Stimulated activated CD8-positive, alpha-beta memory T cell treated with anti-CD3 and anti-CD28 coated beads, Interleukin-7, amount 100 ng/mL, for 4 hours (primary cell): ENCODE data around the gene NTM.

Experiments
- DNase-seq, 2 donors: peaks; one replicate each; pipeline ENCODE4 v3.0.0-alpha.2; 2020; ENCODE audit warnings: low read depth in 2 of 2

NTM gene

DNA sequence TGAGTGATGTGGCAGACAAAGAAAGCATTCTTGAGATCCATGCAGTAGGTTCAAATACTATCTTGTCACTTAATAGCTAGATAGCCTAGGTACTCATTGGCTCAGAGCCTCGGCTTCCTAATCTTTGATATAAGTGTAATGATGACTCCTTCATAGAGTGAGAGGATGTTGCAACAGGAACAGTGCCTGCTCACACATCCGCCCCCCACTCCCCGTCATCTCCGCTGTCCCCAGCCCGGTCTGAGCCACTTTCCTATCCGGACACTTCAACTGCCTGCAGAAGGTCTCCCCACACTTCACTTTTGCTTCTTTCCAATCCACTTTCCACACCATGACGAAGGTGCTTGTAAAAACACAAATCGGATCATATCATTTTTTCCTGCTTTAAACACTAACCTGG lies 128.8 kb downstream of the NTM start:
- no peak for DNase-seq

DNA sequence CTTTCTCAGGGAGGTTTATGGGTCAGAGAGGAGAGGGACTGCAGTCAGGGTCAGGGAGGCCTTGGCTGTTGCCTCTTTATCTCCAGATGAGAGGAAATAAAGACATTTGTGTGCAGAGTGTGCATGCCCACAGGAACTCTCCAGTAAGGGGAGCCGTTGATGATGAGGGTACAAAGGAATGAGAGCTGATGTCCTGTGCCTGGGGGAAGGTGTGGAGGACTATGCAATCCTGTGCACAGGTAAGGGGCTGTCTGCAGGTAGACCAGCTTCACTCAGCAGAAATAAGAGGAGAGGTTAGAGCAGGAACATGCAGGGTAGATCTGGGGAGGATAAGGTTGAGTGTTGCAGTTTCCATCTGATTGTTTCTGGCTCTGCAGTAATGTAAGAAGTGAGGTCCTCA lies 132.6 kb downstream of the NTM start:
- no peak for DNase-seq

DNA sequence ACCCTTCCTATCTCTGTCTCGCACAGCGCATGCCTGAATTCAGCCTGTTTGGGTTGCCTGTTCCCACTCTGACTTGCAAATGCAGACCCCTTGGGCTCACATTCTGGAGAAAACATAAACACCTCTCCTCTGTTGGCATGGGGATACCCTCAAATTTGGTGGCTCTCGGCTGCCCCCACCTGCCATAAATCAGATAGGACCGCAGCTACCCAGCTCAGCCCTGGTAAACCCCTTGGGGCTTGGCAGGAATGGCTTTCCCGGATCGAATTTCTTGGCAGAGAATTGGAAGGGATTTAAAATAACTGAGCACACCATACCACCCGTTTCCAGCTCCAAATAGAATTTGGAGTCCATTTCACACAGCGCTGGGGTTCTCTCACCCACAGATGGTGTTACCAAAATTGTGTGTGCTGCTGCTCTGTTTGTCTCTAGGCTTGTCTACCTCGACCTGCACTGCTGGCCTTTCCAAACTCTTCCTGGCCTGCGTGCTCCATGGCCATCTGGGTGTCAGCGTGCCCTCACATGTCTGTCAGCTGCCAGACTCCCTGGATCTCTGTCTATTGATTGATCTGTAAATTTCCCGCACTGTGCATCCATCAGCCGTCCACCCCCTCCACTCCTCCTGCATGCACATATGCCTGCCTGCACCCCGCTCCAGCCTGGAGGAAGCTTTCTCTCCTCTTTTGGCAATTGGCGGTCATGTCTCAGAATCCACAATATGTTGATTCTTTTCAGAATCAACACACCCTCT lies 134.0 kb downstream of the NTM start:
- DNase-seq = no peak

DNA sequence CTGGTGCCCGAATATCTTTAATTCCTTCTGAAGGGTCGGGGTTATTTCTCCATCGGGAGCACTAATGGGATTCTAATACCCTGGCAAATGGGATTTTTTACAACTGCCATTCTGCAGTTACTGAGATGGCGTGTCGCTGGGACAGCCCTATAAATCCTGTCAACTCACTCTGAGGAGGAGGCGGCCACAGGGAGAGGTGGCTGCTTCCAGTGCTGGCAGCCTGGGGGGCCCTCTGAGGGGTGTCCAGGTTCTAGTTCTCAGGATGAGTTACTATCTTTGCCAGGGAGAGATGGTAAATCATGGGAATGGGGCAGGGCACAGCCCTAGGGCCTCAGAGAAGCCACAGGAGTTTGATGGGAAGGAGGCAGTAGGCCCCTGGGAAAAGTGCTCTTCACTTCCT lies 135.9 kb downstream of the NTM start:
- no peak for DNase-seq

DNA sequence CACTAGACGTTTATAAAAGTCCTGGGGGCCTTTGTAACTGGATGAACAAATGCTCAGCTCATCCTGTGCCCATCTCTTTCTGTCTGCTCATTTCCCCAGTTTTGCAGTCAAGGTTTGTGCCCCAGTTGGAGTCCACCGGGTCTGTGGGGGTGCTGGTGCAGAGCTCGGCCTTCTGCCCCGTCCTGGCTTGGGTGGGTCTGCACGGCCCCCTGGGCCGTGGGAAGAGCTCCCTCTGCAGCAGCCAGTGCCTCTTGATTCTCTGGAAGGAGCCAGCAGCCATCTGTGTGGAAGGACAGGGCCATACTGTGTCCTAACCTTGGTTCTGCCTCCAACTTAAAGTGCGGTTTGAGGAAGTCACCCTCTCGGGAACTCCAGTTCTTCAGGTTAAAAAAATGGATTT lies 140.2 kb downstream of the NTM start:
- DNase-seq = no peak

DNA sequence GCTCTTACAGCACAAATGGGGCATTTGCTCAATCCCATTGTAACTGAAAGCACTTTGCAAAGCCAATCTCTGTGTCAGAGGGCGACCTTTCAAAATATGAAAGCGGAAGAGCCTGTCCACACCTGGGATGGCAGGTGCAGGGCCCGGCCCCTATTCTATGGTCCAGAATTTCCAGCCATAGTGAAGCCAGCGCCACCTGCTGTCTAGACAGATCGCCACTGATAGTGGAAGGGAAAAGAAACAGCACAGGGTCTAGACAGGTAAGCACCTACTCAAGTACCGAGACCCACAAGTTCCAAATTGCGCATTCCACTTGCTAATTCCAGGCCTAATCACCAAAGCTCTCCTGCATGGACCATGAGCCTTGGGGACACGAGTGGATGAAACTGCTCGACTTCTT lies 141.4 kb downstream of the NTM start:
- DNase-seq = no peak

DNA sequence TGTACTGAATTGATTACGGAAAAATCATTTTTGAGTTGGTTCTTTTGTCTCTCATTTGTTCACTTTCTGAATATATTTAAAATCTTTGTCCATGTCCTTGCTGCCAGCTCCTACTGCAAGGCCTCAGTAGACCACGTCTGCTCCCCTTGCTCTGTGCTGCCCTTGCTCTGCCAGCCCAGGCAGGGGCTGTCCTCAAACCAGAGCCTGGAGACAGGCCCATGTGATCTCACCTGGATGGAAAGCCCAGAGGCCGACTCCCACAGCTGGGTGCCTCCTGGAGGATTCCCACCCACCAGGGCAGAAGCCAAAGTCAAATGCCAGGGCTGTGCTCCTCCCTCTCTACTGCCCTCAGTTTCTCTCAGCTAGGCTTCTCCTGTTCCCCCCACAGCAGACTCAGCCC lies 141.8 kb downstream of the NTM start:
- no peak for DNase-seq

DNA sequence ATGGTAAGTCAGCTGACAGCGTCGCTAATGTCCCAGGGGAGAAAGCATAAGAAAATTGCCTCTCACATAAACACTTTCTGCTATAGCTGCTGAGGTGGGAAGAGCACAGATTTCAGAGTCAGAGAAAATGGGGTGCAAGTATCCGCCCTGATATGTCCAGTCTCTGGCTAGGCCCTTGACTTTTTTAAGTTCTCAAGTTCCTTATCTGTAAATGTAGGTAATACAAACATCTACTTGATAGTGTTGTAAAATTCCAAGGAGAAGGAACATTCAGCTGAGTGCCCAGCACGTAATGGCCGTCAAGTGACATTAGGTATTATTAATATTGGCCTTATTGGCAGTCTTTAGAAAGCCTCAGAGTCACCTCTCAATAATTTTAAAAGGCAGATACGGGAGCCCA lies 143.6 kb downstream of the NTM start:
- DNase-seq = no peak

DNA sequence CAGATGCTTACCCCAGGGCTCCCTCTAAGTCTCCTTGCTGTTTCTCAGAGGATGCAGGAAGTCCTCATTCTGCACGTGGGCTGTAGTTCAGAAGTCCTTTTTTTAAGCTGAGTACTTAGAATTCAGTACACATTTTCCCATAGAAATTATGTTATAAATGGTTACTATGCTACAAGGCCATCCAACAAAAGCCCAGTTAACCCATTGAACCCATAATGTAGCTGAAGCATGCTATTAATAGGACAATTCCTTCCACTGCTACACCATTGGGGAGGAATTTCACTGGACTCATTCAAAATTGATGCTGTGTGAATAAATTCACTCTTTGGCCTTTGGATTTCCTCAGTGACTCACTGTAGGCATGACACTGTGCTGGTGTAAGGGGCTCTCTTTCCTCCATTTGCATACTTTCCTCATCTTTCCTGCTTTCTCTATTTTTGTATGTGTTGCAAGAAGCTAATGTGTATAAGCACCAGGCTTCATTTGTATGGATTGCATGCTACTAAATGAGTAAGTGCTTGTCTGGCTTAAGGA lies 148.0 kb downstream of the NTM start:
- no peak for DNase-seq

DNA sequence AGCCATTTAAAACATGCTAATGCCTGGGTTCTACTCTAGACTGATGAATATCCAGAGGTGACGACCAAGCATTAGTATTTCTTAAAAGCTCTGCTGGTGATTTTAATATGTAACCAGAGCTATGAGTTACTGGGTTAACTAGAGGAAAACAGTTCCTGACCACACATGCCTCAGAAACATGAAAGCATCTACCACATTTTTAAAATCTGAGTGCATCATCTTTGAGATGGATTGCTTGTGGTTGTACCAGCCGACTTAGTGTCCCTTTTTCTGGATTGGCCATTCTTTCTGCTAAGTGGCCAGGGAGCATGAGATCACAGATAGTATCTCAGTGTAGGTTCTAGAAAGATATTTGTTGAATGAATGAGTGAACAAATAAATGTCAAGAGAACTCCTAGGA lies 152.4 kb downstream of the NTM start:
- no peak for DNase-seq

DNA sequence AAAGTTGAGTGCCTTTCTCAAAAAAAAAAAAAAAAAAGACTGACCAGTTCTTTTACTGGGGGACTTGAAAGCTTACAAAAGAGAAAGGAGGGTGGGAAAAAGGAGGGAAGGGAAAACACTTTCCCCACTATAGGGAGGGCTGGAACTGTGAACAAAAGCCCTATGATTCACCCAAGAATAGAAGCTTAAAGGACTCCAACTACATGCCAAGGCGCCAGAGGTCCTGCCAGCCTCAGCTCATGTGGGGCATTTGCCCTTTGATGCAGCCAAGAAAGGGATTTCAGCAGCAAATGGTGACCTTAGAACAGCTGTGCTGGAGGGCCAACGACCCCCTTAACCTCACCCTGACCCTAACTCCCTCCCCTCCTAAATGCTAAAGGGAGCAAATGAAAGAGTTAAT lies 160.0 kb downstream of the NTM start:
- DNase-seq = no peak

DNA sequence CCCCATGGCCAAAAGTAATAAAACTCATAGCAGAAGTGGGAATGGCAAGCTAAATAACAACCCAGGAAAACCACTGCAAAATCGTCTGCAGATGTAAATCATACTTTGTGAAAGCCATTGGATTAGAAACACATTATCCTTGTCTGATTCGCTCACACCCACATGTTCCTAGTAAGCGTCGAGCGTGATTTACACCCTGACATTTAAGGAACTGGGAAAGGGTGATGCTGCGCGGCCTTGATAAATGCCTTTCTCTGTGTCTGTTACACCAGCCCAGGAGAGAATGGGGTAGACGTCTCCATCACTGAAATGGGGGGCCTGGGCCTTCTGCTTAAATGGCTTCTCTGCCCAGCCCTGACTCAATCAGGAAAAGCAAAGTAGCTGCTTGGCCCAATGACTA lies 162.7 kb downstream of the NTM start:
- no peak for DNase-seq

DNA sequence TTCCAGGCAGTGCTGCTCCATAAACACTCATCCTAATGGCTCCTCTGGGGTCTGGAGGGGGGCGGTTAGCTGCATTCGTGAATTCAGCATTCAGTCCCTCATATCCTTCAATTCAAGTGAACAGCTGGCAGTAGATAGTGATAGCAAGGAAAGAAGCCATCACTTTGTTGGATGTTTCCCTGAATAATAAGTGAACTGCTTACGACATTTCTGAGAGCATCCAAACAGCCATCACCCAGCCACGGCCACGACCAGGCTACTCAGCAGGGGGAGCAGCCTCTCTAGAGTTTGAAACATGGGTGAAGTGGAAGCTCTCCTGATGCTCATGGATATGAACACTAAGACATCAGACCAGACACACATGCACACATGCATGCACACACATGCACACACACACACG lies 163.6 kb downstream of the NTM start:
- no peak for DNase-seq

DNA sequence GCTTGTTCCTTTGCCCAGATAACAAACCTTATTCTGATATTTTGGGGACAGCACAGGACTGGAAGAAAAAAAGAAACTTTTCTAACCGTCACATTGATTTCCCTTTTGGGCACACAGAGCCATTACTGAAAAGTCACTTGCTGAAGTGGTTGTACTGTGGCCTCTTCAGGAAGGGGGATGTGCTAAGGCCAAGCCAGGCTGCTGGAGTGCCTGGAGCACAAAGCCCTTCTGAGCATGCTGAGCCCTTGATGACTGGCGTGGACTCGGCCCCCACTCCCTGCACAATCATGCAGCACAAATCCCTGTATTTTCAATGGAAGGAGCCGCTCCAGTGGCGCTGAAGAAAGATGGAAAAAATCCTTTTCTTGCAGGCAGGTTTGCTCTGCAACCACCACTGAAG lies 164.2 kb downstream of the NTM start:
- DNase-seq = no peak

DNA sequence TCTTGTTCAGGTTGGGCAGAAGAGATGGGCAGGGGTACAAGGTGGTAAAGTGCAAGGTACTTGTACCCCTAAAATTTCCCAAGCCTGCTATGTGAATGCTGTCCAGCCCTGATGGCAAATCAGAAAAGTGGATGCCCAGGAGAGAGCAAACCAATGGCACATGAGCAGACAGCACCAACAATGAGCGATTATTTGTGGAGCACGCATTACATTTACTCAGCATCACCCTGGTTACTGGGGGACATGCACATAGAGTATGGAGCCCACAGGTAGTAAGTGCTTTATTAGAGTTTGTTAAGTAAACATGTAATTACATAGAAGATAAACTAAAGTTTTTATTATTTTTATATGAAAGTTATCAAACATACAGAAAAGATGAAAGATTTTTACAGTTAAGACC lies 165.7 kb downstream of the NTM start:
- DNase-seq = no peak

DNA sequence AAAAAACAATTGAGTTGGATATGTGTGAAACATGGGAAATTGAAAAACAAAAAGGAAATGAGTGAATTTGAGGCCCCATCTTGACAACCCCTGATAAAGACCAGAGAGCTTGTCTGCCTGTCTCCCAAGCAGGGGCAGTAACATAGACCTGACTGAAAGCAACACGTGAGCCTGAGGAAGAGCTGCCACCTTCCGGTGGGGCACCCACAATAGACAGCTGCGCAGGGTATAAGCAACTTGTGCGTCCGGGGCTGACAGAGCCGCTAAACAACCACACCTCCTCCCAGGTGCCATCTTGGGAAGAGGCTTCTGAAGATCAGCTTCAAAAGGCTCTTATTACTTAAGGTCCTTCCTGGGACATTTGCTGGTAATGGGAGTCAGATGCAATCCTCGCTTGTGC lies 166.8 kb downstream of the NTM start:
- no peak for DNase-seq

DNA sequence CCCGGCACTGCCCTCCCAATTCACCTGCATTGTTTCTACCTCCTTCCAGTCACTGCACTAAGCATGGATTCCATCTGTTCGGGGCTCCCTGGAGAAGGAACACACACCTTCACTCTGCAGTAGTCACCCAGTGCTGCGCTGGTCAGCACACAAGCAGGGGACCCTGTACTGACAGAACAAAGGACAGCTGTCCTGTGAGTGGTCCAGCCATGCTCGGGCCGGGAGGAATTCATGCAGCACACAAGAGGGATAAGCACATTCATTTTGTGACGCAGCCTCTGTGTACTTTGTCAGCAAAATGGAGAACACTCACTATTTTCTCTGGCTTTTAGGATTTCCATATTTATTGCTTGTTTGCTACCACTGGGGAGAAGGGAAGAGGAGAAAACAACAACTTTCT lies 167.3 kb downstream of the NTM start:
- no peak for DNase-seq

DNA sequence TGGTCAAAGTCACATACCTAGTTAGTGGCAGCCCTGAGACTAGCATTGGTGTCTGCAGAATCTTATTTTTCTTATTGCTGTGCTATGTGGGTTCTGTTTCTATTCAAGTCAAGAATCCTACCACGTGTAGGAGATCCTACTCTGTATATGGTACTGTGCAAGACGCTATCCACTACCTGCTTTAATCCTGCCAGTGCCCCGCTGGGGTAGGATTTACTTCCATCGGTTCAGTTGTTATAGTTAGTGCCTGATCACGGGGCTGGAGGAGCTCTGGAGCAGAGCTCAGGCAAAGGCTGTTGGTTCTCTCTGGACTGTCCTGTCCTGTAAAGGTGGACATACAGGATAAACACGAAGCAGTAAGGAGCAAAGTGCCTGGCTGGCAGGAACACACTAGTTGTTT lies 167.9 kb downstream of the NTM start:
- no peak for DNase-seq

DNA sequence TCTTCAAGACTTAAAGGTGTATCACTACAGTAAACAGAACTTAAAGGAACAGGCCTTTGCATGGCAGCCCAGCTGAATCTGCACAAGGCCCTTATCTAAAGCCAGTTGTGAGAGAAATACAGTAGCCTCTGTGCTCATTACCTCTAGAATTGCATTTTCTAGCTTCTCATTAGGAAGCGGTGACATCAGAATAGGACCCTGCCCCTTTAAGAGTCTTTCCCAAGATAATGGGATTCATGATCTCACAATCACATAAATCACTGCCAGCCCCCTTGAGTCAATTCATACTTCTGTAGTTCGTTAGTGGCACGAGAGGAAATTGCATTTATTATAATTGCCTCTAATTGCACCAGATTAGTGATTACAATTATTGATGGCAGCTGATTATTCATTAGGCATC lies 170.3 kb downstream of the NTM start:
- DNase-seq = no peak

DNA sequence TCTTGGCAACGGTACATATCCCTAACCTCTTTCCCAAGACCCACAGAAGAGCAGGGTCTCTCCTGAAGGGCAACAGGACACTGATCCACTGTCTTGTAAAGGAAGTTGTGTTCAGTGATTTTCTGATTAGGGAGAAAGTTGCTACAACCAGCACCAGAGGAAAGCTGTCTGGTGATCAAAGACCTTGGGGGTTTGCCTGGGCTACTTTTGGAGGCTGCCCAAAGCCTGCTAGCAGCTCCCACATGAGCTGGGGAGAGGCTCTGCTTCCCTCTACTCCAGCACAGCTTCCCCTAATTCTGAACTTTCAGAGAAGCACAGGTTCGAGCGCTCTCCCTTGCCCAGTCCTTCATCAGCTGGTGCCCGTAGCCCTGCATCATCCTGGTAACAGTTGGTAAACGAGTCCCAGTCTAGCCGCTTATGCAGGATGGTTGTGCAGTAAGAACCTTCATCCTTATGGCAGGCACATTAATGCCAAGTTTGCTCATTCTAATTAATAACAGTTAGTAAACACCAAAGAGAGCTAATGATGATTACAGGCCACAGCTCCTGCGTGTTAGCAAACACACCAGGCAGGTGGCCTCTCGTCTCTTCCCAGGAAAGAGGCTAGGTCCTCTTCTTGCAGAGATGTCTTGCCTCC lies 173.1 kb downstream of the NTM start:
- DNase-seq = no peak

DNA sequence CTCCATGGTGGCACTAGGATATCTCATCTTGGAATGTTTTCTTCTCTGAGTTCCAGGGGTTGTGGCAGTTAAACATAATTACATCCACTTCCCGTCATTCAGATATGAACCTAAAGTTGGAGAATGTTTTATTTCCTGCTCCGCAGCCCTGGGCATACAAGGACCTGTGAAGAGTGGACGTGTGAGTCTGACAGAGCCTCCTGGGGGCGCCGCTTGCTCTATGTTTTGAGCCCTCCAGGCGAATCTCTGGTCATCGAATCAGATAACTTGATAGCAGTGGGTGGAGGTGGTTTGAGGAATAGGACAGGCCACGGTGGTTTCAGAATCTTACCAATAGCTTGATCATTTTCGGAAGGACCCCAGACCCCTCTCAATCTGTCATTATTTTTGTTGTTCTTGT lies 174.2 kb downstream of the NTM start:
- DNase-seq = no peak

DNA sequence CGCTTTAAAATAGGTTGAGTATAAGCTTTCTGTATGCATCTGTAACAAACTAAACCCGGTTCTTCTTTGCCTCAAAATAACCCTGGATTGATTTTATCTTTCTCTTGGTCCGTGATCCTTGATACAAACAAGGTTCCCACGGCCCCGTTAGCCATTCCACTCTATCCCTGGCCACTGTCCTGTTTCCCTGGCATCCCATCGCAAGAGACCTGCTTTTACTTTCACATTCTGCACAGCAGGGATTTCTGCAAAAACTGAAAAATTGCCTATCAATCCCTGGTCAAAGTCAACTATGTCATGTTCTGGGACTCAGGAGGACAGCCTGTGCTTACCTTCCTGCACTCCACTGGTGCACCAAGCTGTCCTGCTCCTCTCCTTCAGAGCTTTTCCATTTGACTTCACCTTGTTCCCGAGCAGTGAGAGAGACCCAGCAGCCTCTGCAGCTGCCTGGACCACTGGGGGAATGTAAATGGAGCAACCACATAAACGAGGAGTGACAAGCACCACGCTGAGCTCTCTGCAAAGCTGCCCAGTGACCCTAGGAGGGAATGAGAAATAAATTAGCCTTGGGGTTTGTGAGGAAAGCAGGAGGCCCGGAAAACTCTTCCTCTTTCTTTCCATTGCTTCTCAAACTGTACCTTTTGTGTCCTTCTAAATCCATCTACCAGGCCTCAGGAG lies 175.9 kb downstream of the NTM start:
- DNase-seq = no peak

DNA sequence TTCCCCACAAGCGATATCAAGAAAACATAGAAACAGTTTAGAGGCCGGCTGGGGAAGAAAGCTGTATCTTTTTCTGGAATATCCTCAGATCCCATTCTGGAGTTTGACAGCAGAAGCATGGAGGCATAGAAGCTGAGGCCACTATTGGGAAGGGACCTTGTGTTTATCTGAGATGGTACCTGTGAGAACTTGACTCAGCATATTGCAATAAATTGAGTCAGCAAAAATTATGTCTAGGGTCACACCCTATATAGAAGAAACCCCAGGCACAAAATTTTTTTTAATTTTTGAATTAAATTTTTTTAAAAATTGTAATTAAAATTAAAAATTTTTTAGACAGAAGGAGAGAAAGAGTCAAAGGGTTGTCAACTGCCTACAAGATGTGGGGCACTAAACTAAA lies 178.7 kb downstream of the NTM start:
- DNase-seq = no peak
